Endothelial cell of umbilical vein (primary cell): ENCODE measurements around the gene YWHAE. TPM values are rescaled to one million over a fixed set of nuclear protein-coding genes. Genes with fewer than 3 reads are reported as not detected.

Experiments used
- BruUV-seq: library from RNA; stranded (reverse); fragments of 400-500 nt; replicated peaks from 2 replicates; lab custom pipeline; 2021; lab: Mats Ljungman, UMichigan
- CTCF ChIA-PET: fragments of 300-600, 350-600 bp; sonication (Branson Sonifier 250); formaldehyde crosslinking; loops from one replicate; lab custom pipeline; 2021; ENCODE audit warnings: antibody characterized with exemption, inconsistent platforms; lab: Charles Lee
- POLR2A ChIA-PET: fragments of 300-600, 350-600 bp; sonication (Branson Sonifier 250); formaldehyde crosslinking; loops from one replicate; lab custom pipeline; 2021; ENCODE audit warnings: antibody characterized with exemption, inconsistent platforms; lab: Charles Lee
- DNase-seq: peaks from one replicate; pipeline ENCODE4 v3.0.0-alpha.2; 2011; ENCODE audit warnings: low read depth, low spot score
- FAIRE-seq: peaks from 2 replicates; lab custom pipeline; 2011; peaks lifted over from hg19 to GRCh38; lab: Jason Lieb, UNC
- H2AFZ ChIP-seq: 2 replicates; pipeline ENCODE4 v1.6.0; 2012; ENCODE audit warnings: low read depth, low read length, control low read depth, inconsistent platforms
- H3K27ac ChIP-seq: 2 replicates; pipeline ENCODE4 v1.5.1; 2011; ENCODE audit warnings: low read depth, mild to moderate bottlenecking, control low read depth, low read length, moderate library complexity; ENCODE audit not compliant: insufficient read depth
- H3K27me3 ChIP-seq, 2 experiments: 2 replicates each; pipeline versions ENCODE4 v1.6.0 to v1.6.1; 2011; ENCODE audit warnings: low read length in 2 of 2, mixed read lengths in 1 of 2; ENCODE audit not compliant: control insufficient read depth in 2 of 2, insufficient read depth in 2 of 2
- H3K36me3 ChIP-seq, 2 experiments: 2 replicates in 1 of 2; 3 replicates in 1 of 2; pipeline ENCODE4 v1.5.1; 2011; ENCODE audit warnings: low read length in 2 of 2, mild to moderate bottlenecking in 1 of 2, moderate library complexity in 1 of 2; ENCODE audit not compliant: control insufficient read depth in 2 of 2, insufficient read depth in 2 of 2; ENCODE audit errors: extremely low read depth in 1 of 2
- H3K4me1 ChIP-seq: 3 replicates; pipeline ENCODE4 v1.5.1; 2011; ENCODE audit warnings: mild to moderate bottlenecking, low read length; ENCODE audit not compliant: control insufficient read depth, insufficient read depth; ENCODE audit errors: extremely low read depth
- H3K4me2 ChIP-seq: 2 replicates; pipeline ENCODE4 v1.6.1; 2011; ENCODE audit warnings: low read length, control low read depth, mixed read lengths; ENCODE audit not compliant: insufficient read depth
- H3K4me3 ChIP-seq, 3 experiments: fragments of 200-600 bp in 1 of 3; sonication (generic), shearing (Covaris generic) in 1 of 3; replicated peaks in 1 of 3; 2 replicates each; pipeline ENCODE4 v1.5.1; 2011 to 2016; ENCODE audit warnings: control low read depth in 3 of 3, low read length in 3 of 3, mild to moderate bottlenecking in 2 of 3, inconsistent platforms in 1 of 3, low read depth in 1 of 3, moderate library complexity in 1 of 3; ENCODE audit not compliant: insufficient read depth in 1 of 3
- H3K79me2 ChIP-seq: 2 replicates; pipeline ENCODE4 v1.6.0; 2012; ENCODE audit warnings: low read length, inconsistent platforms; ENCODE audit not compliant: control insufficient read depth, insufficient read depth
- H3K9ac ChIP-seq: replicated peaks from 2 replicates; pipeline ENCODE3; 2011; ENCODE audit warnings: low read length, control low read depth; ENCODE audit not compliant: insufficient read depth; ENCODE audit errors: extremely low read depth
- H3K9me1 ChIP-seq: replicated peaks from 3 replicates; pipeline ENCODE4 v1.6.0; 2011; ENCODE audit warnings: mild to moderate bottlenecking, low read length; ENCODE audit not compliant: control insufficient read depth, insufficient read depth; ENCODE audit errors: extremely low read depth
- H3K9me3 ChIP-seq: replicated peaks from 2 replicates; pipeline ENCODE4 v1.5.1; 2012; ENCODE audit warnings: low read length, inconsistent platforms; ENCODE audit not compliant: control insufficient read depth, insufficient read depth
- H4K20me1 ChIP-seq: replicated peaks from 2 replicates; pipeline ENCODE3; 2011; ENCODE audit warnings: mild to moderate bottlenecking, low read length; ENCODE audit not compliant: control insufficient read depth, insufficient read depth; ENCODE audit errors: extremely low read depth
- EZH2 ChIP-seq: IDR thresholded peaks from 2 replicates; pipeline ENCODE4 v1.6.1; 2012; ENCODE audit warnings: borderline replicate concordance, low read depth, mild to moderate bottlenecking, moderate library complexity, low read length, inconsistent platforms; ENCODE audit not compliant: severe bottlenecking
- FOS ChIP-seq: IDR thresholded peaks from 2 replicates; pipeline ENCODE4 v1.6.1; 2011; ENCODE audit warnings: mild to moderate bottlenecking, low read length, moderate library complexity, borderline replicate concordance; ENCODE audit not compliant: insufficient read depth
- GATA2 ChIP-seq: IDR thresholded peaks from 2 replicates; pipeline ENCODE4 v1.7.0; 2011; ENCODE audit warnings: low read depth, mild to moderate bottlenecking, moderate library complexity, mixed read lengths, low read length; ENCODE audit not compliant: insufficient read length, insufficient read depth
- JUN ChIP-seq: IDR thresholded peaks from 2 replicates; pipeline ENCODE4 v1.6.1; 2011; ENCODE audit warnings: borderline replicate concordance, low read depth; ENCODE audit not compliant: insufficient read length, insufficient read depth
- MYC ChIP-seq: IDR thresholded peaks from one replicate; pipeline ENCODE4 v1.6.1; 2011; ENCODE audit warnings: mild to moderate bottlenecking, low read depth, low read length
- POLR2A ChIP-seq: IDR thresholded peaks from 2 replicates; pipeline ENCODE4 v1.6.1; 2012; ENCODE audit warnings: low read depth, mild to moderate bottlenecking, control low read depth, low read length
- POLR2AphosphoS5 ChIP-seq: IDR thresholded peaks from 2 replicates; pipeline ENCODE4 v1.6.1; 2012; ENCODE audit warnings: low read depth, mild to moderate bottlenecking, control low read depth, low read length, moderate library complexity; ENCODE audit not compliant: insufficient read depth
- dilution Hi-C: fragments of 300-500 bp; cut with MboI; formaldehyde crosslinking; loops from one replicate; pipeline ENCODE4 v1.15.0; 2019; ENCODE audit warnings: low sequenced_read_pairs; ENCODE audit not compliant: extremely low pct_ligation_motif_present
- intact Hi-C: fragments of 100-400 bp; cut with micrococcal nuclease; formaldehyde crosslinking; loops from one replicate; pipeline ENCODE4 v1.10.0; 2022
- polyA plus RNA-seq, 4 experiments: library from polyadenylated mRNA; depleted of rRNA in 3 of 4; stranded (reverse) in 3 of 4; unstranded in 1 of 4; fragments of >200 nt; gene quantifications; 2 replicates each; pipeline versions ENCODE4 v1.2.1 to v1.2.3, GENCODE V29; 2011 to 2012; ENCODE audit warnings: missing spikeins in 1 of 4
- total RNA-seq: library from RNA; stranded (reverse); gene quantifications from 2 replicates; pipeline ENCODE4 v1.2.3, GENCODE V29; 2021
- TF ChIP-seq, protein P1 (sequence below), 2 donors: IDR thresholded peaks; 1 replicate in 1 of 2; 2 replicates in 1 of 2; pipeline ENCODE4 v1.5.1; 2011; ENCODE audit warnings: low read length in 2 of 2, mild to moderate bottlenecking in 2 of 2, moderate library complexity in 2 of 2, control low read depth in 1 of 2, inconsistent platforms in 1 of 2, low read depth in 1 of 2; ENCODE audit not compliant: insufficient read depth in 1 of 2; ENCODE audit errors: extremely low read depth in 1 of 2
- TF ChIP-seq, protein P2 (sequence below): IDR thresholded peaks from 2 replicates; pipeline ENCODE4 v1.6.1; 2011; ENCODE audit not compliant: insufficient read depth, insufficient read length

The YWHAE gene
- total and polyA plus RNA-seq, 2 donors (not counting 3 experiments of a cell fraction or from before 2014, with no cell fraction given) = 396 to 819 TPM

DNA sequence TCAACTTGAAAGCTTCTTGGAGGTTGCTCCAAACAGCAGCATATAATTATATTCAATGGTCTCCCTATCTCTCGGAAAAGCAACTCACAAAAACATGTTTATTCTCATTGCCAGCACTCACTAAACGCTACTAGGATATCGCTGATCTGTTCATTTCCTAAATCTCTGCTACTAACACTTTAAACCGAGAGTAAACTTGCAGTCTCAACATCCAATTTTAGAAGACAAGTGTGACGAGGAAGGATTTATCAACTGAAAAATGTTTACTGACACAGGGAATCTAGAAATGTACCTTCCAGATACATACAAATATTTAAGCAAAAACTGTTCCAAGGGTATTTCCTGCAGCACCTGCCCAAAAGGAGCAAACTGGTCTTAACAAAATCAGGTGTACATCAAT, 56.5 kb downstream of the YWHAE start:
- Histone ChIP-seq H3K36me3 (peaks cover 9 to 14% of the 10 kb centered on the region in 2 experiments), H4K20me1 (peaks cover 16% of the 10 kb centered on the region), H2AFZ (no peak overlapping the region), H3K4me1 (peaks cover 11% of the 10 kb centered on the region), H3K79me2 (peaks cover 32% of the 10 kb centered on the region), H3K9me1 (no peaks in the 10 kb centered on the region), H3K27me3 (no peaks in the 10 kb centered on the region), H3K9me3 (no peaks in the 10 kb centered on the region), H3K9ac (no peak overlapping the region), H3K4me3 (no peak overlapping the region), H3K4me2 (no peak overlapping the region), H3K27ac (no peak overlapping the region)
- intact Hi-C loops = no loop called here
- no TSS peak for BruUV-seq
- CTCF ChIA-PET = no interaction called here
- POLR2A ChIA-PET = no interaction called here
- DNase-seq (no peak), FAIRE-seq (no peak)
- dilution Hi-C loops = no loop called here
- TF ChIP-seq EZH2 (no peak), FOS (no peak), POLR2AphosphoS5 (no peak), MYC (no peak), JUN (no peak), POLR2A (no peak), GATA2 (no peak)
- TF ChIP-seq, protein P1, sequence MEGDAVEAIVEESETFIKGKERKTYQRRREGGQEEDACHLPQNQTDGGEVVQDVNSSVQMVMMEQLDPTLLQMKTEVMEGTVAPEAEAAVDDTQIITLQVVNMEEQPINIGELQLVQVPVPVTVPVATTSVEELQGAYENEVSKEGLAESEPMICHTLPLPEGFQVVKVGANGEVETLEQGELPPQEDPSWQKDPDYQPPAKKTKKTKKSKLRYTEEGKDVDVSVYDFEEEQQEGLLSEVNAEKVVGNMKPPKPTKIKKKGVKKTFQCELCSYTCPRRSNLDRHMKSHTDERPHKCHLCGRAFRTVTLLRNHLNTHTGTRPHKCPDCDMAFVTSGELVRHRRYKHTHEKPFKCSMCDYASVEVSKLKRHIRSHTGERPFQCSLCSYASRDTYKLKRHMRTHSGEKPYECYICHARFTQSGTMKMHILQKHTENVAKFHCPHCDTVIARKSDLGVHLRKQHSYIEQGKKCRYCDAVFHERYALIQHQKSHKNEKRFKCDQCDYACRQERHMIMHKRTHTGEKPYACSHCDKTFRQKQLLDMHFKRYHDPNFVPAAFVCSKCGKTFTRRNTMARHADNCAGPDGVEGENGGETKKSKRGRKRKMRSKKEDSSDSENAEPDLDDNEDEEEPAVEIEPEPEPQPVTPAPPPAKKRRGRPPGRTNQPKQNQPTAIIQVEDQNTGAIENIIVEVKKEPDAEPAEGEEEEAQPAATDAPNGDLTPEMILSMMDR (IDR thresholded peaks at IDR 0.05; ENCODE audit: extremely low read depth in 1 of 2, insufficient read depth in 1 of 2, low read depth in 1 of 2, low read length in 2 of 2) = no peak
- TF ChIP-seq, protein P2, sequence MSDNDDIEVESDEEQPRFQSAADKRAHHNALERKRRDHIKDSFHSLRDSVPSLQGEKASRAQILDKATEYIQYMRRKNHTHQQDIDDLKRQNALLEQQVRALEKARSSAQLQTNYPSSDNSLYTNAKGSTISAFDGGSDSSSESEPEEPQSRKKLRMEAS = no peak
